Trophoblast cell (in vitro differentiated cells and primary cell): ENCODE results near the gene HMCN2.

Experiments
- DNase-seq, 2 donors: peaks; one replicate each; pipeline ENCODE4 v3.0.0-alpha.2; 2016
- H2AFZ ChIP-seq: 2 replicates; pipeline ENCODE4 v1.6.1; 2013; ENCODE audit warnings: low read length, moderate library complexity, mild to moderate bottlenecking; ENCODE audit not compliant: insufficient read depth, poor library complexity
- H2AK5ac ChIP-seq: 2 replicates; pipeline ENCODE4 v1.6.1; 2013; ENCODE audit warnings: mild to moderate bottlenecking, low read length
- H2BK120ac ChIP-seq: 2 replicates; pipeline ENCODE4 v1.6.1; 2013; ENCODE audit warnings: low read length, mild to moderate bottlenecking, moderate library complexity; ENCODE audit not compliant: insufficient read depth, poor library complexity
- H2BK12ac ChIP-seq: 2 replicates; pipeline ENCODE4 v1.6.1; 2013; ENCODE audit warnings: mild to moderate bottlenecking, low read length, moderate library complexity
- H2BK5ac ChIP-seq: 2 replicates; pipeline ENCODE4 v1.6.1; 2013; ENCODE audit warnings: low read length, low read depth, moderate library complexity, mild to moderate bottlenecking; ENCODE audit not compliant: poor library complexity
- H3K14ac ChIP-seq: 2 replicates; pipeline ENCODE4 v1.6.1; 2013; ENCODE audit warnings: mild to moderate bottlenecking, low read length
- H3K18ac ChIP-seq: 2 replicates; pipeline ENCODE4 v1.6.1; 2013; ENCODE audit warnings: mild to moderate bottlenecking, low read length
- H3K23ac ChIP-seq: 2 replicates; pipeline ENCODE4 v1.6.1; 2013; ENCODE audit warnings: low read length
- H3K27ac ChIP-seq: 2 replicates; pipeline ENCODE4 v1.5.1; 2013; ENCODE audit warnings: low read depth, mild to moderate bottlenecking, inconsistent platforms, low read length, moderate library complexity
- H3K27me3 ChIP-seq: 2 replicates; pipeline ENCODE4 v1.6.1; 2013; ENCODE audit warnings: inconsistent platforms, mild to moderate bottlenecking, low read length, moderate library complexity; ENCODE audit not compliant: insufficient read depth
- H3K36me3 ChIP-seq, 2 experiments: 1 replicate in 1 of 2; 2 replicates in 1 of 2; pipeline ENCODE4 v1.6.1; 2013; ENCODE audit warnings: low read length in 2 of 2, mild to moderate bottlenecking in 2 of 2, moderate library complexity in 1 of 2; ENCODE audit not compliant: insufficient read depth in 2 of 2, control insufficient read depth in 1 of 2
- H3K4ac ChIP-seq: 2 replicates; pipeline ENCODE4 v1.6.1; 2013; ENCODE audit warnings: low read depth, mild to moderate bottlenecking, low read length, moderate library complexity
- H3K4me1 ChIP-seq, 2 experiments: 1 replicate in 1 of 2; 2 replicates in 1 of 2; pipeline ENCODE4 v1.6.1; 2013; ENCODE audit warnings: low read length in 2 of 2, mild to moderate bottlenecking in 2 of 2, moderate library complexity in 1 of 2; ENCODE audit not compliant: insufficient read depth in 2 of 2, control insufficient read depth in 1 of 2
- H3K4me2 ChIP-seq: 2 replicates; pipeline ENCODE4 v1.6.1; 2013; ENCODE audit warnings: inconsistent platforms, mild to moderate bottlenecking, low read length, moderate library complexity
- H3K4me3 ChIP-seq: 2 replicates; pipeline ENCODE4 v1.5.1; 2013; ENCODE audit warnings: mild to moderate bottlenecking, low read depth, low read length, inconsistent platforms
- H3K79me1 ChIP-seq: one replicate; pipeline ENCODE4 v1.6.1; 2013; ENCODE audit warnings: low read length
- H3K79me2 ChIP-seq: 2 replicates; pipeline ENCODE4 v1.6.1; 2013; ENCODE audit warnings: low read length, mild to moderate bottlenecking; ENCODE audit not compliant: control insufficient read depth, insufficient read depth, poor library complexity
- H3K9ac ChIP-seq: 2 replicates; pipeline ENCODE4 v1.6.1; 2013; ENCODE audit warnings: mild to moderate bottlenecking, low read length
- H3K9me3 ChIP-seq: 2 replicates; pipeline ENCODE4 v1.6.1; 2013; ENCODE audit warnings: low read depth, mild to moderate bottlenecking, control low read depth, inconsistent platforms, low read length; ENCODE audit not compliant: insufficient read depth
- H4K12ac ChIP-seq: 2 replicates; pipeline ENCODE4 v1.6.1; 2013; ENCODE audit warnings: low read depth, mild to moderate bottlenecking, low read length, moderate library complexity
- H4K8ac ChIP-seq: 2 replicates; pipeline ENCODE4 v1.6.1; 2013; ENCODE audit warnings: low read depth, mild to moderate bottlenecking, low read length, moderate library complexity
- H4K91ac ChIP-seq: one replicate; pipeline ENCODE4 v1.6.1; 2013; ENCODE audit warnings: low read depth, mild to moderate bottlenecking, low read length, moderate library complexity
- WGBS: extraction: QIAGEN DNeasy Blood & Tissue Kit; methylation state at CpG from one replicate; pipeline ENCODE4 v1.1.7; 2013; ENCODE audit warnings: missing lambda C conversion rate; ENCODE audit not compliant: insufficient read length, insufficient coverage; ENCODE audit errors: extremely low coverage; 5-methylcytosine and 5-hydroxymethylcytosine counted together

HMCN2 gene

GRCh38 chr9:130431536-130432303, 166.2 kb downstream of the HMCN2 start:
- no peak overlapping the region for H3K27ac ChIP-seq
- no CpG with 5 or more reads among the region's 17 CpGs for WGBS

DNA sequence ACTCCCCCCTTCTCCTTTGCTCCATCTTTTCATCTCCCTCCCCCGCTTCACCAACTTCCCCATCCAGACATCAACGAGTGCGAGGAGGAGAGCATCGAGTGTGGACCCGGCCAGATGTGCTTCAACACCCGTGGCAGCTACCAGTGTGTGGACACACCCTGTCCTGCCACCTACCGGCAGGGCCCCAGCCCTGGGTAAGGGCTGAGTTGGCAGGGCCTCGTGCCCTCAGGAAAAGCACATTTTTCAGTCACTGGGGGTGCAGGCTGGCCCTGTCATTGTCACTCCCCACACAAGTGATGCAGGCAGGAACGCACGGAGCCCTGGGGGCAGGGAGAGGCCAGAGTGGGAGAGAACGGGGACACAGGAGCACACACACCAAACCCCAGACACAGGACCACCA, 166.8 kb downstream of the HMCN2 start:
- H4K12ac ChIP-seq = no peak overlapping the region
- no peak overlapping the region for H3K23ac ChIP-seq
- H3K79me2 ChIP-seq = no peaks in the 10 kb centered on the region
- H3K4ac ChIP-seq = no peak overlapping the region
- peaks cover 8% of the 10 kb centered on the region for H3K27me3 ChIP-seq
- no peak overlapping the region for H2BK5ac ChIP-seq
- no peak overlapping the region for H4K91ac ChIP-seq
- no peak overlapping the region for H3K14ac ChIP-seq
- no peak overlapping the region for H3K4me2 ChIP-seq
- no peaks in the 10 kb centered on the region for H3K79me1 ChIP-seq
- no peak overlapping the region for H3K4me3 ChIP-seq
- H3K9me3 ChIP-seq = peaks cover 14% of the 10 kb centered on the region
- no peak overlapping the region for H3K9ac ChIP-seq
- H3K18ac ChIP-seq = no peak overlapping the region
- peaks cover 0 to 3% of the 10 kb centered on the region in 2 experiments for H3K36me3 ChIP-seq
- no peak overlapping the region for H4K8ac ChIP-seq
- H2BK120ac ChIP-seq = no peak overlapping the region
- DNase-seq = peak; percentile 43 to 52
- no peak overlapping the region for H2BK12ac ChIP-seq
- H2AK5ac ChIP-seq = no peak overlapping the region
- peaks cover 10 to 11% of the 10 kb centered on the region in 2 experiments for H3K4me1 ChIP-seq
- no CpG with 5 or more reads among the region's 11 CpGs for WGBS
- no peak overlapping the region for H2AFZ ChIP-seq
- H3K27ac ChIP-seq = no peak overlapping the region

More at GRCh38 chr9:130431536-130432303, 166.2 kb downstream of the HMCN2 start:
- H2AK5ac ChIP-seq = no peak overlapping the region
- no peak overlapping the region for H2BK5ac ChIP-seq
- DNase-seq = peak in 1 of 2 donors; percentile 7
- no peaks in the 10 kb centered on the region for H3K79me2 ChIP-seq
- H4K91ac ChIP-seq = no peak overlapping the region
- no peaks in the 10 kb centered on the region for H3K79me1 ChIP-seq
- H3K14ac ChIP-seq = no peak overlapping the region
- H2BK12ac ChIP-seq = no peak overlapping the region
- H3K9me3 ChIP-seq = peaks cover 14% of the 10 kb centered on the region
- H4K8ac ChIP-seq = no peak overlapping the region
- H2BK120ac ChIP-seq = no peak overlapping the region
- no peak overlapping the region for H3K23ac ChIP-seq
- H3K4ac ChIP-seq = no peak overlapping the region
- peaks cover 10 to 11% of the 10 kb centered on the region in 2 experiments for H3K4me1 ChIP-seq
- peaks cover 0 to 3% of the 10 kb centered on the region in 2 experiments for H3K36me3 ChIP-seq
- no peak overlapping the region for H4K12ac ChIP-seq
- no peak overlapping the region for H3K9ac ChIP-seq
- H3K27me3 ChIP-seq = peaks cover 8% of the 10 kb centered on the region
- no peak overlapping the region for H3K4me2 ChIP-seq
- no peak overlapping the region for H3K18ac ChIP-seq
- no peak overlapping the region for H2AFZ ChIP-seq
- H3K4me3 ChIP-seq = no peak overlapping the region

DNA sequence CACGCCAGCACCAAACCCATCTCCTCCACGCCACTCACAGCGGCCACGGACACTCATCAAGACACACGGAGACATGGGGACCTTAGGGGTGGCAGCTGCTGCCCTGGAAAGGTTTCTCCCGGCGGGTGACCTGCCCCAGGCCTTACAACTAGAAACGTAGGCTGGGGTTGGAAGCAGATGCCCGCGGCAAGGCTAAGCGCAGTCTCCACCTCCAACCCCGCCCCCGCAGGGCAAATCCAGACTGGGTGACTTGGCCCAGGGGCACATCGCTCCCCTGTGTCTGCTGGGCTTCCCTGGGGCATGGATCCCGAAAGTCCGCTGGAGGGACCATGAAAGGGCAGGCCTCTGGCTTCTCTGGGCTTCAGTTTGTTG, 167.2 kb downstream of the HMCN2 start:
- Histone ChIP-seq H4K8ac (no peak overlapping the region), H3K36me3 (peaks cover 0 to 3% of the 10 kb centered on the region in 2 experiments), H3K9ac (no peak overlapping the region), H2BK12ac (no peak overlapping the region), H3K4me1 (peaks cover 10 to 11% of the 10 kb centered on the region in 2 experiments), H3K18ac (no peak overlapping the region), H4K91ac (no peak overlapping the region), H2BK5ac (no peak overlapping the region), H3K27ac (no peak overlapping the region), H3K4me3 (no peak overlapping the region), H3K79me1 (no peaks in the 10 kb centered on the region), H3K79me2 (no peaks in the 10 kb centered on the region), H2AK5ac (no peak overlapping the region), H3K9me3 (peaks cover 14% of the 10 kb centered on the region), H3K14ac (no peak overlapping the region), H3K23ac (no peak overlapping the region), H3K27me3 (peaks cover 8% of the 10 kb centered on the region), H2BK120ac (no peak overlapping the region), H3K4ac (no peak overlapping the region), H2AFZ (no peak overlapping the region), H4K12ac (no peak overlapping the region), H3K4me2 (peak overlapping the region; percentile 63)
- peak; percentile 77 to 78 for DNase-seq
- WGBS = no CpG with 5 or more reads among the region's 16 CpGs

- Histone ChIP-seq H3K4me2 (peak overlapping the region; percentile 63), H3K14ac (no peak overlapping the region), H2BK120ac (no peak overlapping the region), H2AFZ (peak overlapping the region; percentile 67), H2AK5ac (no peak overlapping the region), H3K27ac (no peak overlapping the region), H2BK5ac (no peak overlapping the region), H3K18ac (peak overlapping the region; percentile 16), H3K36me3 (peaks cover 0 to 3% of the 10 kb centered on the region in 2 experiments), H4K91ac (peak overlapping the region; percentile 4), H4K12ac (peak overlapping the region; percentile 11), H4K8ac (no peak overlapping the region), H3K9me3 (peaks cover 14% of the 10 kb centered on the region), H3K4me3 (peak overlapping the region; percentile 37), H2BK12ac (no peak overlapping the region), H3K23ac (no peak overlapping the region), H3K79me2 (no peaks in the 10 kb centered on the region), H3K9ac (no peak overlapping the region), H3K4ac (no peak overlapping the region), H3K27me3 (peaks cover 8% of the 10 kb centered on the region), H3K79me1 (no peaks in the 10 kb centered on the region), H3K4me1 (peaks cover 10 to 11% of the 10 kb centered on the region in 2 experiments)
- no CpG with 5 or more reads among the region's 92 CpGs for WGBS
- peak; percentile 59 to 70 for DNase-seq
These were observed 167.8 kb downstream of the HMCN2 start for GRCh38 chr9:130433168-130433946.
